HG02610 (cell line): ENCODE measurements around the gene TFF1.
A peak's percentile ranks its signal among the peaks of the same experiment; 100 is the strongest.

ENCODE experiments used
- ATAC-seq: cut with Tn5 transposase; IDR thresholded peaks from one replicate; pipeline ENCODE4 v1.9.1; 2021; ENCODE audit warnings: mild to moderate bottlenecking, moderate library complexity; ENCODE audit not compliant: unreplicated experiment

TFF1 gene

DNA sequence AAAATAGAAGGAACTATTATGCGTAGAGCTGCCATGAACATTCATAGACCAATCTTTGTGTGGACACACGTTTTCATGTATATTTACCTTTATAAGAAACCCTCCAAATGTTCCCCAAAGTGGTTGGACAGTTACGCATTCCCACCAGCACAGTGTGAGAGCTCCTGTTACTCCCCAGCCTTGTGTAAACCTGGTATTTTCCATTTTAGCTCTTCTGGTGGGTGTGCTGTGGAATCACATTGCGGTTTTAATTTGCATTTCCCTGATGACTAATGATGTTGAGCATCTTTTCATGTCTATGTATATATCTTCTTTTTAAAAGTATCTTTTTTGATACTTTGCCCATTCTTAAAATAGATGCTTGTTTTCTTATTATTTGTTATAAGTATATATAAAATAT lies 34.2 kb upstream of the TFF1 start:
- ATAC-seq, result no peak

DNA sequence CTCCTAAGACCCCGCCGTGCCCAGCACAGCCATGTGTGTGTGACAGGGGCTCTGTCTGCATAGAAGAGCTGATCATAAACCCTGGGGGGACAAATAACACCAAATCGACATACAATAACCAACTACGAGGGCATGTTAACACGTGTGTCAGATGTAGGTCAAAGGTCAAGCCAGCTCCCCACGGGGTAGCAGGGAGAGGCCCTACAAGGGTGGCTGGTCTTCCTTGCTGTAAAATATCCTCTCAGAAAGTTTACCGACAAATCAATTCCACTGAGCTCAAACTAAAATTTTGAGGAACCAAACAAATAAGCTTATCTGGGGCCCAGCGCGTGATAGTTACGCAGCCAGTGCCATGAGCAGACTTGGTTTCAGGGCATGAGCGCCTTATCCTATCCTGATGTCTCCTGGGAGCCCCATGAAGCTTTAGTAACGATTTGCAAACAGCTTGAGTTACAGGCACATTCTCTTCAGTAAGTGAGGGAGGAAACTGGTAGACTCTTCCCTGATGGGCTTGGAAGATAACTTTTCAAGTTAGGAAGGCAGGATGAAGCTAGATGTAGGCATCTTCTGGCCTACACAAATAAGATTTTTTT lies 32.2 kb upstream of the TFF1 start:
- no peak for ATAC-seq

DNA sequence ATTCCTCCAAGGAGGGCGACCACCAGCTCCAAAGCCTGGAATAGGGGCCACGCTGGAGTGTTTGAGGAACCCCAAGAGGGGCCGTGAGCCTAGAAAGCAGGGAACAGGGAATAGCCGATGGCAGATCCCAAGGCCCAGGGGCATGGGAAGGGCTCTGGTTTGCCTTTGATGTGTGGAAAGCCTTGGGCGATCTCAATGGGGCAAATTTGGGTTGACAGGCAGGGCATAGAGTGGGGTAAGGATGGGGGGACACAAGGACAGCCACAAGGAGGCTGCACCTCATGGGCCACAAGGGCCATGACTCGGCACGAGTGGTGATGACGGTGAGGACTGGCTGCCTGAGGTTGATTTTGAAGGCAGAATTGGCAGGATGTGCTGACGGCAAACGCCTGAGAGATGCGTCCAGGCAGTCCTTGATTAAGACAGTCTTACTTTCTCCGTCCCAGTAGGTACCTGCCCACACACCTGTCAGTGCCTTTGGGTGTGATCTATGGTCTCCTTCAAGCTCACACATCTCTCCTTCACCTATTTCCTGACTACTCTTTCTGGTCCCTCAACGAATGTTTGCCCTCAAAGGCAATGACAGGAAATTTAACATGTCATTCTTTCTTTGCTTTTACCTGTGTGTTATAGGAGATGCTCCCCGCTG lies 31.5 kb upstream of the TFF1 start:
- ATAC-seq, result no peak

DNA sequence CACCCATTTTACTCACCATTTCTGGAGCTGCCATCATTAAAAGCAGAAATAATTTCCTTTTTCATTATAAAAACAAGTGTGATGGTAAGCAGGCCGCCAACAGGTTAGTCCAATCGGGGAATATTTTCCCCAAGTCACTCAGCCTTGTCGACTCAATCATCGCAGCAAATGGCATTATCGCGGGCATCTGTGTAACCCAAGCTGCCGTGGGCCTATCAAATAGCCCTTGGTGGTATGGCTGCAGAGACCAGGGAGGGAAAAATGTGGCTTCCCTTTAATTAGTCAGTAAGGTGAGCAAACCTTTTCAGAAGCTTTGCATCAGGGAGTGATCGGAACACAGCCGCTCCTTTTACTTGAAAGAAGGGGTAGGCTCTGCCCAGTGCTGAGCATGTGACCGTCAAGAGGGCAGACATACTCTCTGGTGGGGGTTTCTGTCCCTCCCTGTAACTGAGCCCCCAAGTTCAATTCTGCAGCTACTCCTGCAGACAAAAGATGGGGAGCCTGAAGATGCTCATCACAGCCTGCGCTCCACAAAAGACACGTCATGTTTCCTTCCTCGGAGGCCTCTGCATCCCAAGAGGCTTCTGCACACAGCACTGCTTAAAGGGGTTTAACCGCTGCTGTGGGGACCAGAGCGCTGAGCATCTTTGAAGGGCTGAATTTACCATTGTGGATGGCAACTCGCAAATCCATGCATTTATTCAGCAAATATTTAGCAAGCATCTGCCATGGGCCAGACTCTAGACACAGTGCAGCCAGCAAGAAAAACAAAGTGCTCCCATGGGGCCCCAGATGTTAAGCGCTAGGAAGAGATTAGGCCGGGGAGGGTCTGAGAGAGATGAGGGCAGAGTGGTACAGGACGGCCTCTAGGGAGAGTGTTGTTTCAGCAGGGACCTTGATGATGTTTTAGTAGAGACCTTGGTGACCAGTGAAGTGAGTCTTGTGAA lies 30.7 kb upstream of the TFF1 start:
- ATAC-seq, result no peak

DNA sequence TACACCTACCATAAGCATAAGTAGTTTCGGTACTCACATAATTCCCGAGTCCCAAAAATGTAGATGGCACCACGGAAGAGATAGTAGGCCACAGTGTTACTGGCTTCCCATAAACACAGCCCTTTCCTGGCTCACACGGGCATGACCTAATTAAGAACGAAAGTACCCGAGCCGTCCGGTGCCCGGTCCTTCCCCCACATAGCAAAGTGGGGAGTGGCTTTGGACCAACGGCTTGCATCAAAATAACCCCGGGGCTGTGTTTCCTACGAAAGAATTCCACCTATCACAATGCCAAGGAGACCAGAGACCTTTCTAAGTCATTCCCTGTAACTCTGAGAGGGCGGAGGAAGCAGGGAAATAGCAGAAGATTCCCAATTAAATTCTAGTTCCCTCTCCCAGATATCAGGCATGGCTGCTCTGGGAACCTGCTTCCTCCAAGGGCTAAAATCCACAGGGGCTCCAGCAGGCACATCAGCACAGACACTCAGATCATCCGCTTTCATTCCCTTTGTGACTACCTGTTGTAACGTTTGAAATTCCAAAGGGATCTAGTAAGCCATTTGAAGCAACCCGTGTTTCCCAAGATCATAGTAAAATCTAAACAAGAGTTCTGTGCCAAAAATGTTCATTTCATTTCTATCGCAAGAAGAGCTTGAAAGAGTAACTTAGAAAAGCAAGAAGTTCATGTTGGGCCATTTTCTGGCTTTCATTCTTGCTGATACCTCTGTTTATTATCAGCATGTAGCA lies 29.7 kb upstream of the TFF1 start, which contains the start of gene TMPRSS3:
Gene TMPRSS3 (minus strand): TSS at position 148 of the 747 bp plus-strand sequence. CDS start 635 bp downstream, outside the sequence.
- ATAC-seq, result no peak

DNA sequence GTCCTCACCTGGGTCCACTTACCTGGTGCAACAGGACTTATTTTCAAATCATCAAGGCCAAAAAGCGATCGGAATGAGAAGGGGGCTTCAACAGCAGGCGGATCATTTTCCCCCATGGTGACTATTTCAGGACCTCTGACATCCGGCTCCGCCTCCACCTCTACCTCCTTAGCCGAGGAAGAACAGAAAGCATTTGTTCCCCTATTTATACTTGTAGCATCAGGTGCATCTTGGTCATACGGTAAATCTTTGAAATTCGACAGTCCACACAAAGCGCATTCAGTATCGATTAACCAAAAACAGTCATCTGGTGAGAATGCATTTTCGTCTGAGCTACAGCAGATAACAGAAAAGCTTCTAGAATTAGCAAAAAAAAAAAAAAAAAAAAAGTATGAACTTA lies 29.0 kb upstream of the TFF1 start:
- no peak for ATAC-seq

DNA sequence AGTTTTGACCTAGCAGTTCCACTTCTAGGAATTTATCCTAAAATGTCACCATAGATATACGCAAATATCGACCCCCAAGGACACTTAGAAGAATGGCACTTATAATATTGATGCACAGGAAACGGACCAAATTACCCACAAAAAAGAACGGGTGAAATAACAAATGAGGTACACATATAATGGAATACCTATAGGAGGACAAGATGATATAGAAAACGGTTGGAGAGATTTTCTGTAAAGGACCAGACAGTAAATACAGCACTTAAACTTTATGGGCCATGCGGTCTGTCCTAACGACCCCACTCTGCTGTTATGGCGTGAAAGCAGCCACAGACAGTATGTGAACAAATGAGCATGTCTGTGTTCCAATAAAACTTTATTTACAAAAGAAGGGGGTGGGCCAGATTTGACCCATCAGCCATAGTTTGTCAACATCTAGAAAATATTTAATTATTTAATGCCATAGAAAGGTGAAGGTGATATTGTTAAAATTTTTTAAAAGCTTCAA lies 27.2 kb upstream of the TFF1 start:
- no peak for ATAC-seq

DNA sequence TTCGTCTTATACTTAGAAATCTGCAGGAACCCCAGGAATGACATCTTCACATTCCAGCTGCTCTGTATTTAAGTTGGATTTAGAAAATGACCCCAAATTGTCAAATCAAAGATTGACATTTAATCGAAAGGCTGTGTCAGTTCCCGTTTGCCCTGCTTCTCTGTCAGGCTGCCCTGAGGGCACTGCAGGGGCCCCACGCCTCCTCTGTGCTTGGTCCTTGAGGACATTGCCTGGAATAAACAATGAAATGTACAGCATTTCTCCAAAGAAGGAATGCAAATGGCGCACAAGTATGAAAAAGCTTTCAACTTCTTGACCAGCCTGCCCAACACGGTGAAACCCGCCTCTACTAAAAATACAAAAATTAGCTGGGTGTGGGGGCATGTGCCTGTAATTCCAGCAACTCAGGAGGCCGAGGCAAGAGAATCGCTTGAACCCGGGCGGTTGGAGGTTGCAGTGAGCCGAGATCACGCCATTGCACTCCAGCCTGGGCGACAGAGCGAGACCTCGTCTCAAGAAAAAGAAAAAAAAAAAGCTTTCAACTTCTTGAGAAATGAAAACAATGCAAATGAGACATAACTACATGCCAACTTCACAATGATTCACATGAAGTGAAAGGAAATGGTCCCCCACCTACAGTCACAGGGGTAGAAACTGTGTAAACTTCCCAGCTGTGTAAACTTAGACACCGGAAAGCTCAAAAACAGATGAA lies 26.6 kb upstream of the TFF1 start:
- ATAC-seq, result peak; percentile 56

DNA sequence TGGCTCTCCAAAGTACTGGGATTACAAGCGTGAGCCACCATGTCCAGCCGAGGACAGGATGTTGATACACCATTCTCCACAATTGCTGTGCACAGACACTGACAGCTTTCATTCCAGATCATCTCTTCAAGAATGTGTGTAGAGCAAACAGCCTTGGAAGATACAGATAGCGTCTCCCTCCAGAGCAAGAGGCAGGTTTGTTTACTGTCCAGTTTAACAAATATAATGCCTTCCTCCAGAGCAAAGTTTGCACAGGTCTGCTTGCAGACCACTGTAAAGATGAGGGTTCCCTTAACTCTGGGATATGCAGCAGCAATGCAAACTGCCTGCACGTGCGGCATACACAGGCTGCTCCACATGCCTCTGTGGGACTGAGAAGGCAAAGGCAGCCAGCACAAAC lies 25.0 kb upstream of the TFF1 start:
- ATAC-seq, result no peak

DNA sequence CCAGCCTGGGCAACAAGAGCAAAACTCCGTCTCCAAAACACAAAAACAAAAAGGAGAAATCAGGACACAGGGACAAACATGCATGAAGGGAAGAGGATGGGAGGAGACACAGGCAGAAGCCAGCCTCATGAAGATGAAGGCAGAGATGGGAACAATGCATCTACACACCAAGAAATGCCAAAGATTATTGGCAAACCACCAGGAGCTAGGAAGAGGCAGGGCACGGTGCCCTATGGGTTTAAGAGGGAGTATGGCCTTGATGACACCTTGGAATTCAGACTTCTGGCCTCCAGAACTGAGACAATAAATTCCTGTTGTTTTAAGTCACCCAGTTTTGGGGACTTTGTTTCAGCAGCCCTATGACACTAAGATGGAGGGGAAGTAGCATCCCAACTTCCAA lies 24.4 kb upstream of the TFF1 start:
- ATAC-seq, result no peak

DNA sequence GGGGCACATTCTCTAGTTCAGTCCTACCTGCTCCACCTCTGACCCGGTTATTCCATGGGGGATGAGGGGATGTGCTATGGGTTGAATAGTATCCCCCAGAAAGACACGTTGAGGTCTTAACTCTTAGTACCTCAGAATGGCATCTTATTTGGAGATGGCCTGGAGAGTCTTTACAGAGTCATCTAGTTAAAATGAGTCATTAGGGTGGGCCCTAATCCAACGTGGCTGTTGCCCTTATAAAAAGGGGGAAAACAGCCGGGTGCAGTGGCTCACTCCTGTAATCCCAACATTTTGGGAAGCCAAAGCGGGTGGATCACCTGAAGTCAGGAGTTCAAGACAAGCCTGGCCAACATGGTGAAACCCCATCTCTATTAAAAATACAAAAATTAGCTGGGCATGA lies 23.9 kb upstream of the TFF1 start:
- no peak for ATAC-seq

DNA sequence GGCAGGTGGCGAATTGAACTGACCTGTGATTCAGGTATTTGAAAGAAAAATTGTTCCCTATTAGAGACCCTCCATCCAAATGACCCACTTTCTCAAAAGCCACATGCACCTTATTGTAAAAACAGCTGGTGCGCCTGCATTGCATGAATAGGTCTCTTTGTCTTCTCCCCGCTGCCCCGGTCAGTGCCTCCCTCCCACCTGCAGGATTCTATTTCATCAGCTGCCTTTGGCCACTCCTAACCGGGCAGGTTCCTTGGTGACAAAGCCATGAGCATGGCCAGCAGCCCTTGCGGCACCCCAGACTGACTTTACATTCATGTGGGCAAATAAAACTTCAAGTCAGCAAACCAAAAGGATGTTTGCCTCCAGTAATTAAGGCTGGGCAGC lies 23.1 kb upstream of the TFF1 start:
- no peak for ATAC-seq

DNA sequence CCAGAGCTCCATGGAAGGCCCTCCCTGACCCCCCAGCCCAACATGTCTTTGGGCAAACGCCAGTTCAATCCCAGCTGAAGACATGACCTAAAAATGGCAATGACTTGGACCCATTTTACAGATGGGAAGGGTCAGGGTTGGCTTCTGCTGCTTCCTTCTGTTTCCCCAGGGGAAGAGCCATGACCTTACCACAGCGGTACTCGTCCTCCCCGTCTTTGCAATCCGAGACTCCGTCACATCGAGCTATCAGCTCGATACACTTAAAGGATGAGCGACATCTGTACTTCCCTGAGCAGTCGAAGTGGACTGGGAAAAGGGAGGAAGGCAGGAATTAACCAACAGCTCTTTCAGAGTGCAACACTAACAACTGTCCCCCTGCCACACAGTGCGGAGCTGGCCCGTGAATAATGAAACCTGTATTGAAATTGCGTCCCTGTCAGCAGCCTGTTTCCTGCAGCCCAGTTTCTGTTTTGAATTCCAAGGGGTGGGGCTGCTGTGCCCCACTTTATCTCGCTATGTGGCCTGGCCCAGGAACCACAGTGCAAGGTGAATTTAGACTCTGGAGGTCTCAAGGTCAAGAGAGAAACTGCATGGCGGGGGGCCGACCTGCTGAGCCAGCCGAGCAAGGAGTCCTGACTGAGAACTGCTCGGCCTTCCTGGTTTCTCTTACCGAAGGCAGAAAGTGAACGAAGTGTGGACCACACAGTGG lies 22.6 kb upstream of the TFF1 start:
- no peak for ATAC-seq

DNA sequence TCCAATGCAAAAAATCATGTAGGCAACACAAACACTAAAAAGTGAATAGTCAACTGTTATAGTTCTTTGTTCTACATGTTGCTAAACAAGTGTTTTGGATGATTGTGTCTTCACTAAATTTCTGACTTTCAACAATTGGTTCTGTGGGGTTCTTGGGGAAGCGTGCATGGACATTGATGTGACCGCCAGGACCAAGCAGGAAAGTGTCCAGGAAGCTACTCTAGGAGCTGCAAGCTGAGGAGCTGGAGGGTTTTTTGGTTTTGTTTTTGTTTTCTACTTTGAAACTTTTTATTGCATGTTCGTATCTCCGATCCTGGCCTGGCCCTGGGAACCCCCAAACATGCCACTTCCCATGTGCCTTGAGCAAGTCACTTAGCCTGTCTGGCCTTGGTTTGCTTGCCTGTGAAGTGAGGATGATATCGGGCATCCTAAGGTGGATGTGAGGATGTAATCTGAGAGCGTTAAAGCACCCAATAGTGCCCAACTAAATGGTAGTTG lies 21.6 kb upstream of the TFF1 start:
- ATAC-seq, result no peak

DNA sequence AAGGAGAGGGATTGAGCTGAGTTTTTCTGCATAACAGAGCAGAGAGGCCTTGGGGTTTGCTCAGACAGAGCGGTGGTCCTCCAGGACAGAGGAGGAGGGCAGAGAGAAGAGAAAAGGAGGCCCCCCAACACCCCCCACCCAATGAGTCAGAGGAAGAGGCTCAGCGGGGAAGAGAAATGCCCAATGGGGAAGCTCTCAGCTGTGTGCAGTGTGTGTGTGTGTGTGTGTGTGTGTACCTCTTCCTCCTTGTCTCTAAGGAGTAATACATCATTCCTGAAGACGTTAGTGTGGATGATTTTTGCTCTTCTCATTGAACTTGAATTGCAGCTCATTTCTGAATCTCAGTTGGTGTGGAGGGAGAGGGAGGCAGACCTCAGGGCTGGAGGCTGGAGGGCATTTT lies 20.8 kb upstream of the TFF1 start:
- no peak for ATAC-seq

DNA sequence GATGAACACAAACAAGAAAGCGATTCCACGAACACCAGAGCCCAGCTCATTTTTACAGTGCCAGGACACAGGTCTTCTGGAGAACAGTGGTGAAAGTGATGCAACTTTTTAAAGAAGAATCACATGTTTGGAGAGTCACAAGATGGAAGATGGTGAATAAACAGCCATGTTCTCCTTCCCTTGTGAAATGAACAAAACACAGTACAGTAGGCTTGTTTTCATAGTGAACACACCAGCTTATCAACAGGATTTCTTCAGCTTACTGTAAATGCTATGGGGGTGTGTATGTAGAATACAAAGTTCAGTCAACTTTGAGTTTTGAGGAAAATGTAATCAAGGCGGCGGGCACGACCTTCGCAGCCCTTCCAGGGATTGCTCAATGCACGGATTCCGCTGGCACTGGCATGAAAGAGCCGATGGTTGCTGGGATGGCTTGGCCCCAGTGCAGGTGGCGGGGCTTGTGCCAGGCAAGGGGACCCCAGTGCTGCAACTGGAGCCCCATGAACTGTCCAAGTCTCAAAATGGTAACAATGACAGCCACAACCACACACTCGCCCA lies 19.8 kb upstream of the TFF1 start:
- no peak for ATAC-seq

DNA sequence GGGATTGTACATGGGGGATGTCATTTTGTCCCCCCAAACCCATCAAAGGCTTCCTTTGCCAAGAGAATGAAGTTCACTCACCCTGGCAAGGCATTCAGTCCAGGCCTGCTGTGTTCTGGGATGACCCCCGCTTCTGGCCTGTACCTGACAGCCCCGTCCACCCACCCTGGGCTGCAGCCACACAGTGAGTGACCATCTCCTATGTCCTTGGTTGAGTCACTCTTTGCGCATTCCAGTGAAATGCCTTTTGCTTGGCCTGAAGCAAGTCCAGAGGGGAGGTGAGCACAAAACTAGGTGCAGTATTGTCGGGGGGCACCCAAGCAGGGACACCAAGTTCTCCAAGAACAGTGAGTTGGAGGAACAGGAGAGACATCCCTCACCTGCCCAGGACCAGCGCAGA lies 19.3 kb upstream of the TFF1 start:
- ATAC-seq, result no peak

DNA sequence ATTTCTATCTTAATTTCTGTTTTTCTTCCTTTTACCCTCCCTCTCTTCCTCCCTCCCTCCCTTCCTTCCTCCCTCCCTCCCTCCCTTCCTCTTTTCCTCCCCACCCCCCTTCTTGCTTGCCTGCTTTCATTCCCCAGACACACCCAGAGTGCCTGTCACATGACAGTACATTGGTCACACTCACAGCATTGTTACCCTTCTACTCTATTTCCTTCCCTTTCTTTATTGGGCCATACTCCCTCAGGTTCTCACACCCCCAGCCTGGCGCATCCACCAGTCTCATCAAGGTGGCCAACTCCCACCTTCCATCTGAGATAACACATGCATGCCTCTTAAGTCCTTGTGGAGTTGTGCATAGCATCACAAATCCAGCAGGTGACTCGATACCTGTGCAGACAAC lies 18.7 kb upstream of the TFF1 start:
- no peak for ATAC-seq
